GM18505 (cell line): Measurements from ENCODE around the gene EFHC1.
A peak's percentile ranks its signal among the peaks of the same experiment; 100 is the strongest.

Source experiments
- ATAC-seq: cut with Tn5 transposase; IDR thresholded peaks from one replicate; pipeline ENCODE4 v1.9.1; 2021; ENCODE audit not compliant: unreplicated experiment
- POLR2A ChIP-seq: IDR thresholded peaks from 4 replicates; pipeline ENCODE4 v1.6.1; 2011; ENCODE audit warnings: borderline replicate concordance; ENCODE audit not compliant: insufficient read depth, insufficient read length; ENCODE audit errors: extremely low read depth

The EFHC1 gene

GRCh38 chr6:52497652-52498408 is 77.7 kb downstream of the EFHC1 start:
- ATAC-seq: peak; percentile 88
- no peak for TF ChIP-seq POLR2A

- peak; percentile 29 for ATAC-seq
Measured at GRCh38 chr6:52498538-52499017, 78.4 kb downstream of the EFHC1 start.

GRCh38 chr6:52499026-52499425 is 78.9 kb downstream of the EFHC1 start:
- no peak for ATAC-seq
- no peak for TF ChIP-seq POLR2A

More at GRCh38 chr6:52498538-52499017, 78.4 kb downstream of the EFHC1 start:
- peak; percentile 30 for TF ChIP-seq POLR2A

- no peak for TF ChIP-seq POLR2A
- no peak for ATAC-seq
Measured at GRCh38 chr6:52499681-52500236, 79.6 kb downstream of the EFHC1 start.

GRCh38 chr6:52500238-52501129 is 80.3 kb downstream of the EFHC1 start:
- no peak for ATAC-seq
- TF ChIP-seq POLR2A: no peak

GRCh38 chr6:52502306-52503029 is 82.3 kb downstream of the EFHC1 start:
- ATAC-seq: no peak
- TF ChIP-seq POLR2A: no peak

GRCh38 chr6:52503323-52503747 is 83.2 kb downstream of the EFHC1 start:
- no peak for ATAC-seq
- no peak for TF ChIP-seq POLR2A

- no peak for ATAC-seq
- TF ChIP-seq POLR2A: no peak
Measured at GRCh38 chr6:52503851-52504781, 84.0 kb downstream of the EFHC1 start.

- no peak for TF ChIP-seq POLR2A
- ATAC-seq: no peak
Measured at GRCh38 chr6:52504782-52505136, 84.6 kb downstream of the EFHC1 start.

GRCh38 chr6:52505726-52506409 is 85.7 kb downstream of the EFHC1 start:
- ATAC-seq: no peak
- TF ChIP-seq POLR2A: no peak

- no peak for ATAC-seq
- no peak for TF ChIP-seq POLR2A
Measured at GRCh38 chr6:52506476-52506875, 86.3 kb downstream of the EFHC1 start.
